Activated naive CD4-positive, alpha-beta T cell treated with anti-CD3 and anti-CD28 coated beads for 36 hours (primary cell): ENCODE data around the gene SPATA31C2. TPM values are rescaled to one million over a fixed set of nuclear protein-coding genes. Genes with fewer than 3 reads are reported as not detected.
A peak's percentile ranks its signal among the peaks of the same experiment; 100 is the strongest.
"Not testable (repeated sequence)": the region's sequence is repeated elsewhere in the genome, so short reads cannot be mapped to it uniquely, and the experiment has no call there.

Experiments used
- CTCF ChIA-PET: fragments of 350-600 bp; sonication (Branson Sonifier 250); formaldehyde crosslinking; loops from one replicate; lab custom pipeline; 2021; ENCODE audit warnings: antibody characterized with exemption; lab: Charles Lee
- DNase-seq: peaks from one replicate; pipeline ENCODE4 v3.0.0-alpha.2; 2020
- H3K27ac Mint-ChIP-seq: one replicate; pipeline ENCODE4 v1.8.0; 2021; ENCODE audit warnings: mild to moderate bottlenecking, mixed read lengths
- H3K27me3 Mint-ChIP-seq: one replicate; pipeline ENCODE4 v1.8.0; 2021; ENCODE audit warnings: low read depth, mixed read lengths
- H3K36me3 Mint-ChIP-seq: one replicate; pipeline ENCODE4 v1.8.0; 2021; ENCODE audit warnings: low read depth, mixed read lengths
- H3K4me1 Mint-ChIP-seq: one replicate; pipeline ENCODE4 v1.8.0; 2021; ENCODE audit warnings: low read depth, mixed read lengths
- H3K4me3 Mint-ChIP-seq: one replicate; pipeline ENCODE4 v1.8.0; 2021; ENCODE audit warnings: mild to moderate bottlenecking, moderate library complexity, mixed read lengths
- H3K9me3 Mint-ChIP-seq: one replicate; pipeline ENCODE4 v1.8.0; 2021; ENCODE audit warnings: mixed read lengths
- intact Hi-C: fragments of 100-400 bp; cut with micrococcal nuclease; formaldehyde crosslinking; loops from one replicate; pipeline ENCODE4 v1.15.1; 2023
- total RNA-seq, 2 experiments: library from RNA; stranded (reverse); gene quantifications; one replicate each; pipeline ENCODE4 v1.2.3, GENCODE V29; 2021

The SPATA31C2 gene
- total RNA-seq: not detected

DNA sequence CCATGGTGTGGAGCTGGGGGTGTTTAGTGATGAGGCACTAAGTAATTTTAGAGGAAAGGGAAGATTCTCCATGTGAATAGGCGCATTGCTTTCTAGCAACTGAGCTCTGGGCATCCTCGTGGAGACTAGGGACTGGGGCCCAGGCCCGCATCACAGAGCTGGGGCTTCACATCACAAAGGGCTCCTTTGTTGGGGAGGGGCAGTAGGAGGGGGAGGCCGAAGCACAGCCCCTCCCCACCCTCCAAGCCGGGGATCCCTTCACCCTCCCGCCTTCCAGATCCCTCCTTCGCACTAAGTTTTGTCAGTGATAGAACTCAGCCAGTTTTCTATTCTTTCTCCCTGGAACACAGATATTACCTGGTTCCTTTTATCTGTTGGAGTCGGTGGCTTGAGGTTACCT is at the start of gene SPATA31C2:
TSS of gene SPATA31C2 (minus strand) at position 101 of the 400 bp plus-strand sequence. CDS start at position 72, 29 bp downstream.
- intact Hi-C loops, H3K9me3 Mint-ChIP-seq, H3K4me3 Mint-ChIP-seq, H3K27ac Mint-ChIP-seq, H3K4me1 Mint-ChIP-seq, H3K36me3 Mint-ChIP-seq, CTCF ChIA-PET, H3K27me3 Mint-ChIP-seq, DNase-seq: not testable (repeated sequence)

DNA sequence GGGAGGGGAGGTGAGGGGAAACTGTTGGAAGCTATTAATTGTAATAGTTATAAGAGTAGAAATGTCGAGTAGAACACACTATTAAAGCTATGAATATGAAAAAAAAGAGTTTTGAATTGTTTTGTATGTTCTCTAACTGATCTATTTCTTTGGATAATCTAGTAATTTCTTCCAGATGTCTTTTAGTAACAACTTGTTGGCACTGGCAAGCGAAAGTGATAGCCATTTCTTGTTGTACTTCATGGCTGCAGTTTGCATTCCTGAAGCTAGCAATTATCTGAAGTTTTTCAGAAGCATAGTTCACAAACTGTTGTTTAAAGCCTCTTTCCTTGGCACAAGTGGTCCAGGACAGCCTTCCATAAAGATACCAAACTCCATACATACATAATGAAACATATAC is 49.4 kb upstream of the SPATA31C2 start:
- Mint-ChIP-seq H3K27me3 (peaks cover 22% of the 10 kb centered on the region), H3K4me1 (no peaks in the 10 kb centered on the region), H3K9me3 (peaks cover 10% of the 10 kb centered on the region), H3K4me3 (no peak overlapping the region), H3K36me3 (no peaks in the 10 kb centered on the region), H3K27ac (no peak overlapping the region)
- CTCF ChIA-PET: interaction anchor here (0.6 kb wide), 1 partner anchor 13 kb away, joined by 4 read pairs; no protein-coding TSS in a partner anchor
- intact Hi-C loops: no loop called here
- DNase-seq: no peak

DNA sequence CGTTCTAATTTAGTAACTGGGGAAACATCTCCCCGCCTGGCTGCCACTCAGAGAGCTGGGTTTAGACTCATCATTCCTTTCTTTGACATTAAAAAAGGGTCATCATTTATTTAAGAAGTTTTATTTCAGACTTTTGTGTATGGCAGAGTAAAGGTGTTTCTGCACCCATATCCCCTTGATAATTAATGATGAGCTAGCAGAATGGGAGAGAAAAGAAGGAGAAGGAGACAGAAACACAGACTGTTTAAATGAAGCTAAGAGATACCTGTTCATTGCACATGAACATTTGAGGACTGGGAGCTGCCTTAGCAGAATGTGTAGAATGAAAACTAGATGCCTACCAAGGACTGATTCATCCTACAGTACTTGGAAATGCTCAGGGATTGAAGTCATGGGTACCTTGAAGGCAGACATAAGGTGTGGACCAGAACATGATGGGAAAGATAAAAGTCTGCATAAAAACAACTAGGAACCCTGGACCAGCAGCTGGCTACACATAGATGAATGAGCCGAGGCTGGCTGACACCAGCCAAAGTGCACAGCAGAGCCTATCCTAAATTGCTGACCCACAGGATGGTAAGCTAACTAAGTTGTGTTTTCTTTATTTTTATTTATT is 48.3 kb upstream of the SPATA31C2 start:
- peaks cover 21% of the 10 kb centered on the region for H3K27me3 Mint-ChIP-seq
- no peak overlapping the region for H3K4me3 Mint-ChIP-seq
- DNase-seq: no peak
- CTCF ChIA-PET: no interaction called here
- no peaks in the 10 kb centered on the region for H3K36me3 Mint-ChIP-seq
- peaks cover 10% of the 10 kb centered on the region for H3K9me3 Mint-ChIP-seq
- no peaks in the 10 kb centered on the region for H3K4me1 Mint-ChIP-seq
- H3K27ac Mint-ChIP-seq: no peak overlapping the region
- intact Hi-C loops: no loop called here

DNA sequence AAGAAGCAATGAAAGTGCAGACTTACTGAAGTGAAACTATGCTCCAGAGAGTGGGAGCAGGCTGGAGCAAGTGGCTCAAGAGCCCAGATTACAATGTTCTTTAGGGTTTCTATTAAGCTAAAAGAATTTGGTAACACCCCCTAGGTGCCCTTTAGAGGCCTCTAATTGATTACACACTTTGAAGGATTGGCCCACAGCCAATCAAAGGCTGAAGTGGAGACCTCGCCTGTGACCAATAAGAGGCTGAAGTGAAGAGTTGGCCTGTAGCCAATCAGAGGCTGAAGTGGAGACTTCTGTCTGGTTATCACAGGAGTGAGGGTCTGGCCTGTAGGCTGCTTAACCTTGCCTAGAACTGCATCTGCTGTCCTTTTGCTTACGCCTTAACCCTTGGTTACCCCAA is 46.7 kb upstream of the SPATA31C2 start:
- no peak for DNase-seq
- H3K9me3 Mint-ChIP-seq: peaks cover 4% of the 10 kb centered on the region
- no peak overlapping the region for H3K4me3 Mint-ChIP-seq
- peaks cover 22% of the 10 kb centered on the region for H3K27me3 Mint-ChIP-seq
- no peak overlapping the region for H3K27ac Mint-ChIP-seq
- no peaks in the 10 kb centered on the region for H3K4me1 Mint-ChIP-seq
- CTCF ChIA-PET: no interaction called here
- intact Hi-C loops: no loop called here
- no peaks in the 10 kb centered on the region for H3K36me3 Mint-ChIP-seq

DNA sequence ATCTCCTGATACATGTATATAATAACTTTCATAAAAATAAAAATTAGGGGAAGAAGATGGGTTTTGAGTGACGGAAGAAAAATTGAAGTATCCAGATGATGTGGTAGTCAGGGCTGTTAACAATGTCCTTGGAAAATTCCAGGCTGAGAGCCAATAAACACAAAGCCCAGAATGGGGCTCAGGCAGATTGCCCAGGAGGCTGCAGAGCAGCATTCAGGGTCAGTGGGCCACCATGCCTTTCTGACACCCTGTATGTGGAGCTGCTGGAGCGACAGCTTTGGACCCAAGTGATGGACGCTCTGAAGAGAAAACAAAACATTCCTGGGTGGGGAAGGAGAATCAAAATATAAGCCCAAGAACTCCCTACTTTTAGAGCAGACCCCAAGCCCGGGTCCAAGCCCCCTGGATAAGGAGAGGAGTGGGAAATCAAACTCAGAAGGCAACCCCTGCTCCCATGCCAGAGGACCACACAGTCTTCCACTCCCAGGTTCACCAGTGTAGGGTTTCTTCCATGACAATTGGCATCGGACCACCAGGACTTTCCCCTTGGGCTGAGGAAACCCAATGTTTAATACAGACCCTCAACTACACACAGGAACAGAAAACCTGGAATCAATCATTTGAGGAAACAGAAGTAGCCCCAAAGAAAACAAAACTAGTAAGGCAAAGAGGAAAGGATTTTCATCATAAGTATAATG is 45.7 kb upstream of the SPATA31C2 start:
- no peak for DNase-seq
- Mint-ChIP-seq H3K4me1 (peaks cover 1% of the 10 kb centered on the region), H3K27ac (no peak overlapping the region)

DNA sequence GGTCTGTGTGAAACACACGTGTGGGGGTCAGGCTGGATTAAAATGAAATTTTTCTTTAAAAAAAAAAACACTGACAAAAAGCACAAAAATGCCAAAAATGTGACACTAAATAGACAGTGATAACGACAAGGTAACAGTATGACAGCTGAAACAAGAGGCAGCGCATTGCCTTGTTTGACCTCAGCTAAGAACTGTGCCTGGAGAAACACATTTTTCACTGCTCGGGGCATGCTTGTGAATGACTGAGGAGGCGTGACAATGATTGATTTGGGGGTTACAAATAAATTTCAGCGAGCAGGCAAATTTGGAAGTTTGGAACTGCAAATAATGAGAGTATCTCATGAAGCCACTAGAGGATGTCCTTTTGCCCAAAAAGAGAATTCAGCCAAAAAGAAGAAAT is 44.2 kb upstream of the SPATA31C2 start:
- Mint-ChIP-seq H3K9me3 (no peaks in the 10 kb centered on the region), H3K4me1 (peaks cover 6% of the 10 kb centered on the region), H3K27me3 (peaks cover 22% of the 10 kb centered on the region), H3K4me3 (no peak overlapping the region), H3K27ac (no peak overlapping the region), H3K36me3 (no peaks in the 10 kb centered on the region)
- no peak for DNase-seq
- intact Hi-C loops: no loop called here
- CTCF ChIA-PET: no interaction called here

More for the DNA sequence above, 45.7 kb upstream of the SPATA31C2 start:
- Mint-ChIP-seq H3K36me3 (no peaks in the 10 kb centered on the region), H3K9me3 (no peaks in the 10 kb centered on the region), H3K27me3 (peaks cover 19% of the 10 kb centered on the region), H3K4me3 (no peak overlapping the region)
- CTCF ChIA-PET: interaction anchor here (0.6 kb wide), 1 partner anchor 37 kb away, joined by 3 read pairs; no protein-coding TSS in a partner anchor
- intact Hi-C loops: no loop called here

DNA sequence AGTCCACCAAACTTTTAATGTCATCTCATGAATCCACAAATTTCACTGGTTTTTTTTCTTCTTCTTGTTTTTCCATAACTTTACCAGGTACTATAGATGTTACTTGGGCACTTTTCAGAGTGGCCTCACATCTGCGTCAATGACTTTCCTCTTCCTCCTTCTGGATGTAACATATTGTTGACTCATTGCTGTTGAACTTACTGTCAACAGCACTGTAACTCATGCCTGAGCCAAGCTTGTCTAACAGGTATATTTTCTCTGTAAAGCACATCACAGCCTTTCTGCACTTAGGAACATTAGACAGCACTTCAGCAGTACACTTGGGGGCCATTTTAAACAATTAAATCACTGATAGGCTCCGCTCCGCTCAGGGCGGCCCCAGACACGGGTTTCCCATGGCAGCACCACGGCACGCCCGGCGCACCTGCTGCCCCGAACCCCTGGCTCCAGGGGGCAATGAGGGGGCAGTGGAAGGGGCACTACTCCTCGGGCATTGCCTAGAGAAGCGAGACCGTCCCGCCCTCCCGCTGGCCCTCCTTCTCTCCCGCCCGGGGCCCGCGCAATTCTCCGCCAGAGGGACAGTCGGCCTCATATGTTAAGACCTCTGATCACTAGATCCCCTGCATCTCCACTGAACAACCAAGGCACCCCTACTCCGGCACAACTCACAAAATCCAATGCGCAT is 41.9 kb upstream of the SPATA31C2 start:
- Mint-ChIP-seq H3K27ac (no peak overlapping the region), H3K27me3 (peaks cover 20% of the 10 kb centered on the region), H3K9me3 (no peaks in the 10 kb centered on the region), H3K4me3 (no peak overlapping the region), H3K36me3 (no peaks in the 10 kb centered on the region), H3K4me1 (peaks cover 6% of the 10 kb centered on the region)
- CTCF ChIA-PET: no interaction called here
- DNase-seq: no peak
- intact Hi-C loops: no loop called here

DNA sequence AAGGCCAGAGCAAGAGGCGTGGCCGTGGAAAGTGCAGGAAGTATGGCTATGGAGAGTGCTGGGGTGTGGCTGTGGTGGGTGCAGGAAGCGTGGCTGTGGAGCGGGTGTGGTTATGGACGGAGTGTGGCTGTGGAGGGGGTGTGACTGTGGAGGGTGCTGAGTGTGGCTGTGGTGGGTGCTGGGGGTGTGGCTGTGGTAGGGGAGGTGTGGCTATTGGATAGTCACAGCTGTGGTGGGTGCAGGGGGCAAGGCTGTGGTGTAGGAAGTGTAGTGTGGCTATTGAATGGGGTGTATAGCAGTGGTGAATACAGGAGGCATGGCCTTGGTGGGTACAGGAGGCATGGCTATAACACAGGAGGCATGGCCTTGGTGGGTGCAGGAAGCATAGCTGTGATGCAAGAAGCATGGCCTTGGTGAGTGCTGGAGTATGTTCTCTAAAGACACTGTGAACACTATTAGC is 40.8 kb upstream of the SPATA31C2 start:
- Mint-ChIP-seq H3K4me3 (no peak overlapping the region), H3K27me3 (peaks cover 22% of the 10 kb centered on the region), H3K4me1 (peaks cover 6% of the 10 kb centered on the region), H3K27ac (no peak overlapping the region), H3K9me3 (no peaks in the 10 kb centered on the region), H3K36me3 (no peaks in the 10 kb centered on the region)
- intact Hi-C loops: loop anchor here (10.0 kb wide), 1 partner anchor 74 kb away; no protein-coding TSS in a partner anchor
- CTCF ChIA-PET: interaction anchor here (0.6 to 0.7 kb wide), 2 partner anchors 105 to 132 kb away, joined by 4 to 9 read pairs; no protein-coding TSS in a partner anchor
- DNase-seq: peak; percentile 6

DNA sequence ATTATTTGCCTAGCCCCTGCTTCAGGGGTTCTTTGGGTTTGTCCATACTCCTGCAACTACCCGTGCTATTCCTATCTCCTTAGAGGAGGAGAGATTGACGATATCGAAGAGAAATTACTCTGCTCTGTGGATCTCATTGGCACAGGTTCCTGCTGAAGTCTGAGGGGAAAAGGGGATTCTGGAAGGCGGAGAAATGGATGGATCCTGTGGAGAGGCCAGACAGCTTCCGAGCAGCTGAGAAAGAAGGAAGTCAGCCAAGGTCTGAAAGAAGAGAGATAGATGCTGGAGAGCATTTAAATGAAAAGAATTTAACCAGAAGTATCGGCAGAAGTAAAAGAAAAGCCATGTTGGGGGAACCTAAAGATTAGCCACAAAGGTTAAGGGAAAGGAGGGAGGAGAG is 40.4 kb upstream of the SPATA31C2 start:
- CTCF ChIA-PET: no interaction called here
- intact Hi-C loops: loop anchor here (10.0 kb wide), 1 partner anchor 74 kb away; no protein-coding TSS in a partner anchor
- Mint-ChIP-seq H3K9me3 (no peaks in the 10 kb centered on the region), H3K4me1 (peaks cover 6% of the 10 kb centered on the region), H3K27me3 (peaks cover 22% of the 10 kb centered on the region), H3K27ac (no peak overlapping the region), H3K36me3 (no peaks in the 10 kb centered on the region), H3K4me3 (no peak overlapping the region)
- no peak for DNase-seq

DNA sequence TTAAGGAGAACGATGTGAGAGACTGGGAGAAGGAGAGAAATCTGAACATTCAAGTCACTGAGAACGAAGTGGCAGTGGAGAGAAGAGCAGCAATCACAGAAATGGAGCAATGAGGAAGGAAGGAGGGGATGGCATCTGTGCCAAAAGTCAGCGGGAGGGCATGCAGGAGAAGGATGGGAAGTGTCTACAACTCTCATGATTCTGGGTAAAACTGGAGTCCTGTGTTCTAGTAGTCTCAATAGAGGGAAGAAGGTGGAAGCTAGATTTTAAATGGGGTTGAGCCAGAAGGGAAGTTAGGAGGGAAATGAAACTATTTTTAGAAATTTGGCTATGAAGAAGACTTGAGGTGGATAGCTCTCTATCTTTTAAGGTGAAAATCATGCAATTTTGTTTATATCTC is 39.1 kb upstream of the SPATA31C2 start:
- CTCF ChIA-PET: no interaction called here
- Mint-ChIP-seq H3K36me3 (no peaks in the 10 kb centered on the region), H3K27me3 (peaks cover 15% of the 10 kb centered on the region), H3K9me3 (no peaks in the 10 kb centered on the region), H3K4me3 (no peak overlapping the region), H3K27ac (no peak overlapping the region), H3K4me1 (peaks cover 9% of the 10 kb centered on the region)
- intact Hi-C loops: loop anchor here (10.0 kb wide), 1 partner anchor 73 kb away; no protein-coding TSS in a partner anchor
- no peak for DNase-seq

DNA sequence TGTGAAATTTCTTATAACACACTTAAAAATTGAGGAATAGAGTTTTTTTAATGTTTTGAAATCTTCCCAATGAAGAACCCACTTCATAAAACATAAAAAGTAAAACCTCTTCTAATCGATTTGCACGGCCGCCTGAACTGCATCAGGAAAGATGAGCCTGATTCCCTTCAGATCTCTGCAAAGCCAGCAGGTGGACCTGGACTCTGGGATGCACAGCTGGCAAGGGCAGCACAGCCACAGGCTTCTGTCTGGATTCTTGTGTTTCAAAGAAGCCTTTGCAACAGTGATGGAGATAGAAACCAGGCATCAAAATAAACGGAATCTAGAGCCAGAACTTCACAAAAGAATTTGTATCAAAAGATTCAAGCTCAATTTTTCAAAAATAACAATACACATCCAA is 36.0 kb upstream of the SPATA31C2 start:
- Mint-ChIP-seq H3K36me3 (no peaks in the 10 kb centered on the region), H3K4me3 (no peak overlapping the region), H3K27ac (no peak overlapping the region), H3K27me3 (peaks cover 11% of the 10 kb centered on the region), H3K4me1 (peaks cover 9% of the 10 kb centered on the region), H3K9me3 (no peaks in the 10 kb centered on the region)
- CTCF ChIA-PET: interaction anchor here (0.6 kb wide), 1 partner anchor 410 kb away, joined by 3 read pairs; no protein-coding TSS in a partner anchor
- intact Hi-C loops: loop anchor here (5.0 to 10.0 kb wide), 2 partner anchors 70 to 418 kb away; no protein-coding TSS in a partner anchor
- no peak for DNase-seq

DNA sequence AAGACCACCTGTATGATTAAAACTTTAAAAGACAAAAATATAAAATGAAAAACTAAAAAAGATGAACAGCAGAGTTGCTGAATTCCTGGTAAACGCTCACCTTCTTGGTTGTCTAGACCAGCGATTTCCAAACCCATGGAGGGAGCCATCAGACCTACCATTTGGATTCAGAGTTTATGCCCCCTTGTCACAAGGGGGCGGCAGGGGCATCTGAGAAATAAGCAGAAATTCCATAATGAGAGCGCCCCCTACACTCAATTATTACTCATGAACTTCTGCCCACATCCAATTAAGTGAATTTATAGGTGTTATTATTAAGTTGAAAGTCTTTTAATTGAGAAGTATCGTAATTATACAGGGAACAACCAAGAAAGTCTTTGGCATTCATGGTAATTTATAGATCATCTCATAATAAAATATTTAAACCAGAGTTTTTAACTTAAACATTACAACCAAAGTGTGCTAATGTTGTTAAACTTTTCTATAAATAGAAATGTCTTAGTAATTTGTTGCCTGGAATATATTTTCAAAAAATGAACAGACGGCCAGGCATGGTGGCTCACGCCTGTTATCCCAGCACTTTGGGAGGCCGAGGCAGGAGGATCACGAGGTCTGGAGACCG is 35.2 kb upstream of the SPATA31C2 start:
- CTCF ChIA-PET: interaction anchor here (0.7 to 1.9 kb wide), 3 partner anchors 222 to 361 kb away, joined by 3 to 6 read pairs (median 4); no protein-coding TSS in a partner anchor
- H3K36me3 Mint-ChIP-seq: no peaks in the 10 kb centered on the region
- H3K4me3 Mint-ChIP-seq: no peak overlapping the region
- peaks cover 6% of the 10 kb centered on the region for H3K27me3 Mint-ChIP-seq
- peaks cover 4% of the 10 kb centered on the region for H3K4me1 Mint-ChIP-seq
- no peak overlapping the region for H3K27ac Mint-ChIP-seq
- intact Hi-C loops: loop anchor here (1.0 to 10.0 kb wide), 5 partner anchors 69 to 419 kb away; partner anchors contain the start of gene SPIN1
- peak; percentile 75 for DNase-seq
- peaks cover under 1% of the 10 kb centered on the region for H3K9me3 Mint-ChIP-seq
